Mucosa of descending colon (tissue), 3 donors: ENCODE measurements around the gene SMAD6. TPM values are rescaled to one million over a fixed set of nuclear protein-coding genes. Genes with fewer than 3 reads are reported as not detected.

Source experiments
- ATAC-seq: fragments of 200-7000 bp; cut with Tn5 transposase; one replicate; pipeline ENCODE4 v1.9.1; 2020; ENCODE audit warnings: mild to moderate bottlenecking, moderate library complexity
- DNase-seq, 3 donors: peaks; one replicate each; pipeline ENCODE4 v3.0.0-alpha.2; 2020
- H3K36me3 ChIP-seq: fragments of 200-600 bp; one replicate; pipeline ENCODE4 v1.8.0; 2021; ENCODE audit warnings: low read depth, mild to moderate bottlenecking
- H3K4me1 ChIP-seq: fragments of 200-600 bp; one replicate; pipeline ENCODE4 v1.8.0; 2021; ENCODE audit warnings: low read depth, mild to moderate bottlenecking
- H3K4me3 ChIP-seq: fragments of 200-600 bp; one replicate; pipeline ENCODE4 v1.8.0; 2021; ENCODE audit warnings: mild to moderate bottlenecking
- H3K9me3 ChIP-seq: fragments of 200-600 bp; one replicate; pipeline ENCODE4 v1.8.0; 2021; ENCODE audit warnings: mild to moderate bottlenecking
- intact Hi-C, 2 donors: fragments of 100-400 bp; cut with DNase I in 1 of 2; cut with micrococcal nuclease in 1 of 2; formaldehyde crosslinking; loops; one replicate each; pipeline versions ENCODE4 v1.11.0 to v1.11.1; 2022; cut with DNase I, micrococcal nuclease
- total RNA-seq, 3 donors: library from RNA; stranded (reverse); fragmentation: NEBNext Ultra II Directional in 2 of 3; extraction: Animal tissue kit (Norgen Biotek cat#: 25700) in 2 of 3; gene quantifications; one replicate each; pipeline versions ENCODE4 v1.2.1 to v1.2.4, GENCODE V29; 2021 to 2023
- TF ChIP-seq, protein P1 (sequence below): fragments of 200-600 bp; IDR thresholded peaks from one replicate; pipeline ENCODE4 v1.8.0; 2022; ENCODE audit warnings: antibody characterized with exemption, mild to moderate bottlenecking
- donor health status: DM: no; HTN: no; CAD: no; lungs with moderate emphysema.
- donor health status: DM: no; HTN: no; CAD: no.
- donor health status: DM: no; HTN: yes; CAD: no.

SMAD6 gene
- total RNA-seq, 3 donors from 2014 or later, result 11.5 to 18.5 (median 12.8) TPM

DNA sequence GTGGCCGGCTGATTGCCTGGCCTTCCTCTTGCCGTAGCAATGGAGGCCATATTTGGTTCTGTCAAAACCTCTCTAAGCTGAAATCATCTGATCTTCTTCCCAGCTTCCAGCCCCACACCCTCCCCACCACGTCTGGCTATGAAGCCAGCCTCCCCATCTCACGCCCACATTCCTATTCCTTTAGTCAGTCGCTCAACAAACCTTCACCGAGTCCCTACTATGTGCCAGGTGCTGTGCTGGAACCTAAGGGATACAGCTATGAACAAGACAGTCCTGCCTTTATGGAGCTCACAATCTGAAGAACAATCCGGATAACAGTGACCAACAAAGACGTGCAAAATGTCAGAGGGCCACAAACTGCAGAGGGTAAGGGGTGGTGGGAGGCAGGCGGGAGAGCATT is 31.9 kb upstream of the SMAD6 start:
- no peak for ATAC-seq

DNA sequence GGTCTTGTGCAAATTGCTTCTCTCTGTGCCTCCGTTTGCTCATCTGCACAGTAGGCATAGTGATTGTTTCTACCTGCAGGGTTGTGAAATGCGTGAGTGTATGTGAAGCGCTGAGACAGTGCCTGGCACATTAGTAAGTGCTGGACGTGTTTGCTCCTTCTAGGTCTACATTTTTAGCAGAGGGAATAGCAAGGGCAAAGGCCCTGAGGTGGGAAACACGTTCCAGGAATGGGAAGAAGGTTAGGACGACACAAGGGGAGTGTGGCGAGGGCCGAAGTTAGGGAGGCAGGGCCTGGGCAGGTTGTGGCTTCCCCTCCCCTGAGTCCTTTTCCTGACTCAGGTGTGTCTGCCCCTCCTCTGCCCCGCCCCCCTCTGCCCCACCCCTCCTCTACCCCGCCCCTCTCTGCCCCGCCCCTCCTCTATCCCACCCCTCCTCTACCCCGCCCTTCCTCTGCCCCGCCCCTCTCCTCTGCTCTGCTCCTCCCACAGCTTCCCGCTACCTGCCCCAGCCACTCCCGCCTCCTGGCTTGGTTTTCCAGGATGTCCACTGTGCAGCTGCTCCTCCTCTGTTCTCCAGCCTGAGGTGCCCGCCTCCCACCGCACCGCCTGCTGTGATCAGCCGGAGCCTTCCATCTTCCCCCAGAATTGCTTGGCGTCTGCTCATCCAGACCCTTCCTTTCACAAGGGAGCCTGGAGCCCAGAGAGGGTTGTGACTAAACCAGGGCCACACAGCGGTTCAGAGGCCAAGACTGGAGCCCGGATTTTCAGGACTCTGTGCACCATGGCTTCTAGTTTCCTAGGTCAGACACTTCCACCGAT is 31.1 kb upstream of the SMAD6 start:
- DNase-seq (peak; percentile 86 to 91 (median 89)), ATAC-seq (peak; percentile 94)
- Histone ChIP-seq H3K4me1 (no peaks in the 10 kb centered on the region), H3K4me3 (no peak overlapping the region), H3K9me3 (no peaks in the 10 kb centered on the region), H3K36me3 (no peaks in the 10 kb centered on the region)
- intact Hi-C loops, result no loop called here
- TF ChIP-seq, protein P1, sequence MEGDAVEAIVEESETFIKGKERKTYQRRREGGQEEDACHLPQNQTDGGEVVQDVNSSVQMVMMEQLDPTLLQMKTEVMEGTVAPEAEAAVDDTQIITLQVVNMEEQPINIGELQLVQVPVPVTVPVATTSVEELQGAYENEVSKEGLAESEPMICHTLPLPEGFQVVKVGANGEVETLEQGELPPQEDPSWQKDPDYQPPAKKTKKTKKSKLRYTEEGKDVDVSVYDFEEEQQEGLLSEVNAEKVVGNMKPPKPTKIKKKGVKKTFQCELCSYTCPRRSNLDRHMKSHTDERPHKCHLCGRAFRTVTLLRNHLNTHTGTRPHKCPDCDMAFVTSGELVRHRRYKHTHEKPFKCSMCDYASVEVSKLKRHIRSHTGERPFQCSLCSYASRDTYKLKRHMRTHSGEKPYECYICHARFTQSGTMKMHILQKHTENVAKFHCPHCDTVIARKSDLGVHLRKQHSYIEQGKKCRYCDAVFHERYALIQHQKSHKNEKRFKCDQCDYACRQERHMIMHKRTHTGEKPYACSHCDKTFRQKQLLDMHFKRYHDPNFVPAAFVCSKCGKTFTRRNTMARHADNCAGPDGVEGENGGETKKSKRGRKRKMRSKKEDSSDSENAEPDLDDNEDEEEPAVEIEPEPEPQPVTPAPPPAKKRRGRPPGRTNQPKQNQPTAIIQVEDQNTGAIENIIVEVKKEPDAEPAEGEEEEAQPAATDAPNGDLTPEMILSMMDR, result no peak

More for the DNA sequence above, 31.9 kb upstream of the SMAD6 start:
- Histone ChIP-seq H3K4me3 (no peak overlapping the region), H3K36me3 (no peaks in the 10 kb centered on the region), H3K9me3 (no peaks in the 10 kb centered on the region), H3K4me1 (no peaks in the 10 kb centered on the region)
- no peak for DNase-seq
- intact Hi-C loops, result no loop called here
- TF ChIP-seq, protein P1, result no peak

DNA sequence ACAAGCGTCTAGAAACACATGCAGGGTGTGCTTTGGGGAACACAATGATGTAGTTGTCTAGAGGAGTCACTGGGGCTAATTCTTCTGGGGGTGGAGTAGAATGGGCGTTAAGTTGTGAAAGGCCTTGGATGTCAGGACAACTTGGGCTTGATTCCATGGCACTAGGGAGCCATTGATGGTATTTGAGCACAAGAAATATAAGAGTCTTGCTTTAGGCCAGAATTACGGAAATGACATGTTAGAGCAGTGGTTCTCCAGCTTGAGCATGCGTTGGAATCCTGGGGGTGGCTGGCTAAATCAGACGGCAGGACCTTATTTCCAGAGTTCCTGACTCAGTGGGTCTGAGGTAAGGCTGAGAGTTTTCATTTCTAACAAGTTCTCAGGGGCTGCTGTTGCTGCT is 29.2 kb upstream of the SMAD6 start:
- TF ChIP-seq, protein P1, result no peak
- Histone ChIP-seq H3K36me3 (no peaks in the 10 kb centered on the region), H3K4me3 (no peak overlapping the region), H3K9me3 (no peaks in the 10 kb centered on the region), H3K4me1 (no peaks in the 10 kb centered on the region)
- no peak for DNase-seq
- intact Hi-C loops, result no loop called here
- no peak for ATAC-seq

DNA sequence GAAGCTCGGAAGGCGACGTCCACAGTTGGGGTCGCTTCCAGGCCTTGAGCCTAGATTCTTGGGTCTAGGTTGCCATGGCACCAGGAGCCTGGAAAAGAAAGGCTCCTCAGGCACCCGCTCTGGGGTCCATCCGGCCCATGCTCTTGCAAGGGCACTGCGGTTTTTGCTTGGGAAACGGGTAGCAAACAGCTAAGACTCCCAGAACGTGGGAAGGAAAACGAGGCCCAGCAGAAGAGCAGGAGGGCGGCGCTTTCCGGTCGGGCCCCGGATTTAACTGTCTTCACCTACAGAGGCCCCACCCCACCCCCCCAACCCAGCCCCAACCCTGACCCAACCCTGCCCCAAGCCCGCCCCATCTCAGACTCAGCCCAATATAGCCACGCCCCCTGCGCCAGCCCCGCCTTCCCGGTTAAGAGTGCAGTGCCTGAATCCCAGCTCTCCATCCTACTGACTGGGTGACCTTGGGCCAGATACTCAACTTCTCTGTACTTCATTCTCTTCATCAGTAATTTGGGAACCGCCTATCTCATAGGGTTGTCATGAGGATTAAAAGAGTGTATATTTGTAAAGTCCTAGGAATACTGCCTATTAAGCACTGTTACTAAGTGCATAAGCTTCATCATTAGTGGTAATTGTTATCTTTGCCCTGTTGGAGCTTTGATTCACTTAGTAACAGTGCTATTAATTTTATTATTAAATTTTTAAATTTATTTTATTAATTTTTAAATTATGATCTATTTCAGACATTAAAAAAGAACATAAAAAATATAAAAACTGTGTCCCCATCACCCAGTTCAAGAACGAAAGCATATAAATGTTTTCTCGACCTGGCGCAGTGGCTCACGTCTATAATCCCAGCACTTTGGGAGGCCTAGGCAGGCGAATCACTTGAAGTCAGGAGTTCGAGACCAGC is 28.4 kb upstream of the SMAD6 start:
- DNase-seq, result peak; percentile 88 to 93 (median 92)
- peak; percentile 81 for ATAC-seq
- TF ChIP-seq, protein P1, result no peak
- no peaks in the 10 kb centered on the region for H3K4me1 ChIP-seq
- no peaks in the 10 kb centered on the region for H3K36me3 ChIP-seq
- H3K4me3 ChIP-seq, result no peak overlapping the region
- intact Hi-C loops, result no loop called here
- H3K9me3 ChIP-seq, result no peaks in the 10 kb centered on the region

DNA sequence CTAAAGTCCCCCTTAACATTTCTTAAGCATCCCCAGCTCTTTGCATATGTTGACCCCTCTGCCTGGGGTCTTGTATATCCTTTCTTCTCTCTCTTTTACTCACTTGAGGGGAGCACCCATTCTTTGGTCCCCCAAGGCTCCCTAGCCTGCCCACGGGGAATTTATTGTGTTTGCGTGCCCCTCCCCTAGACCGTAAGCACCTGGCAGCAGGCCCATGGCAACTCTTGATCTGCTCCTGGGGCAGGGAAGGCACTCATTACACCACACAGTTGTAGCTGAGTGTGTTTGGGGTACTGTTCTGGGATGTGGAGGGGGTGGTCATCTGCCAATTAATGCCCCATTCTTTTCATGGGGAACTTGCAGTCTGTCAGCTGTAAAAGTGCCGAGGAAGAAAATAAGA is 27.3 kb upstream of the SMAD6 start:
- no peak for ATAC-seq
- H3K9me3 ChIP-seq, result no peaks in the 10 kb centered on the region
- peak in 2 of 3 donors; percentile 54 to 77 for DNase-seq
- no peaks in the 10 kb centered on the region for H3K36me3 ChIP-seq
- H3K4me3 ChIP-seq, result no peak overlapping the region
- intact Hi-C loops, result no loop called here
- TF ChIP-seq, protein P1, result no peak
- no peaks in the 10 kb centered on the region for H3K4me1 ChIP-seq
